HEK293T (cell line): Measurements from ENCODE around the gene NRL.
A peak's percentile ranks its signal among the peaks of the same experiment; 100 is the strongest.
"Not testable (repeated sequence)": the region's sequence is repeated elsewhere in the genome, so short reads cannot be mapped to it uniquely, and the experiment has no call there.

Experiments
- CTCF ChIA-PET: fragments of 350-600 bp; formaldehyde crosslinking; extraction: SDS; loops from one replicate; lab custom pipeline; 2021; ENCODE audit warnings: antibody characterized with exemption, inconsistent platforms; lab: Yijun Ruan, JAX
- POLR2A ChIA-PET: fragments of 350-600 bp; formaldehyde crosslinking; extraction: SDS; loops from one replicate; lab custom pipeline; 2020; ENCODE audit warnings: antibody characterized with exemption, inconsistent platforms; lab: Yijun Ruan, JAX
- DNase-seq: peaks from one replicate; pipeline ENCODE4 v3.0.0; 2012; ENCODE audit warnings: mixed read lengths; ENCODE audit errors: extremely low spot score
- BHLHE40 ChIP-seq: fragments of 450-650 bp; IDR thresholded peaks from 2 replicates; pipeline ENCODE4 v1.6.1; 2016; ENCODE audit warnings: mild to moderate bottlenecking, moderate library complexity, borderline replicate concordance
- CTBP1 ChIP-seq: fragments of 450-650 bp; IDR thresholded peaks from 2 replicates; pipeline ENCODE4 v1.6.1; 2016; ENCODE audit warnings: borderline replicate concordance
- FOXK2 ChIP-seq: fragments of 450-650 bp; IDR thresholded peaks from 2 replicates; pipeline ENCODE4 v1.6.1; 2016; ENCODE audit warnings: mild to moderate bottlenecking
- FOXM1 ChIP-seq: fragments of 450-650 bp; IDR thresholded peaks from 2 replicates; pipeline ENCODE4 v1.6.1; 2017; ENCODE audit warnings: mild to moderate bottlenecking, borderline replicate concordance
- HDGF ChIP-seq: fragments of 450-650 bp; IDR thresholded peaks from 2 replicates; pipeline ENCODE4 v1.6.1; 2017; ENCODE audit warnings: antibody characterized with exemption, borderline replicate concordance
- L3MBTL2 ChIP-seq: fragments of 450-650 bp; conservative IDR thresholded peaks from 2 replicates; pipeline ENCODE4 v1.6.1; 2016; ENCODE audit warnings: mild to moderate bottlenecking
- LEF1 ChIP-seq: fragments of 450-650 bp; IDR thresholded peaks from 2 replicates; pipeline ENCODE4 v1.6.1; 2017; ENCODE audit warnings: mild to moderate bottlenecking, borderline replicate concordance
- PKNOX1 ChIP-seq: fragments of 450-650 bp; IDR thresholded peaks from 2 replicates; pipeline ENCODE4 v1.6.1; 2016
- SP1 ChIP-seq: fragments of 450-650 bp; IDR thresholded peaks from 2 replicates; pipeline ENCODE4 v1.6.1; 2017
- SUZ12 ChIP-seq: fragments of 450-650 bp; IDR thresholded peaks from 2 replicates; pipeline ENCODE4 v1.6.1; 2016; ENCODE audit warnings: mild to moderate bottlenecking
- TARDBP ChIP-seq: fragments of 450-650 bp; IDR thresholded peaks from 2 replicates; pipeline ENCODE4 v1.6.1; 2016
- ZNF384 ChIP-seq: fragments of 450-650 bp; IDR thresholded peaks from 2 replicates; pipeline ENCODE4 v1.6.1; 2016

NRL gene

GRCh38 chr14:24036169-24036962 is 78.4 kb downstream of the NRL start:
- peak; percentile 71 for DNase-seq
- ChIA-PET CTCF (interaction anchor here (0.8 to 1.1 kb wide), 2 partner anchors 22 to 72 kb away, joined by 3 read pairs; no protein-coding TSS in a partner anchor), POLR2A (interaction anchor here (0.6 to 1.0 kb wide), 3 partner anchors 15 to 78 kb away, joined by 3 to 5 read pairs (median 3); partner anchors contain the start of genes CARMIL3, DCAF11 and NRL)
- no peak for TF ChIP-seq CTBP1
- no peak for TF ChIP-seq PKNOX1
- TF ChIP-seq FOXM1, result no peak
- no peak for TF ChIP-seq FOXK2
- peak; percentile 85 for TF ChIP-seq L3MBTL2

- ChIA-PET CTCF (interaction anchor here (0.8 to 1.1 kb wide), 2 partner anchors 23 to 73 kb away, joined by 3 read pairs; no protein-coding TSS in a partner anchor), POLR2A (interaction anchor here (0.6 to 1.0 kb wide), 3 partner anchors 16 to 79 kb away, joined by 3 to 5 read pairs (median 3); partner anchors contain the start of genes CARMIL3, DCAF11 and NRL)
- DNase-seq, result not testable (repeated sequence)
Observed at GRCh38 chr14:24035769-24036168, 79.0 kb downstream of the NRL start.

- TF ChIP-seq SP1, result no peak
- TF ChIP-seq PKNOX1, result no peak
- no peak for TF ChIP-seq ZNF384
- TF ChIP-seq LEF1, result no peak
- no peak for TF ChIP-seq L3MBTL2
- no peak for TF ChIP-seq HDGF
- TF ChIP-seq FOXK2, result no peak
- TF ChIP-seq TARDBP, result no peak
- TF ChIP-seq CTBP1, result no peak
- TF ChIP-seq BHLHE40, result no peak
- no peak for TF ChIP-seq FOXM1
- no peak for TF ChIP-seq SUZ12
- ChIA-PET CTCF (interaction anchor here (1.3 kb wide), 1 partner anchor 17 kb away, joined by 4 read pairs; no protein-coding TSS in a partner anchor), POLR2A (no interaction called here)
- no peak for DNase-seq
Observed at GRCh38 chr14:24032727-24033418, 81.9 kb downstream of the NRL start.

GRCh38 chr14:24031331-24031730 is 83.4 kb downstream of the NRL start:
- CTCF ChIA-PET, POLR2A ChIA-PET, DNase-seq: not testable (repeated sequence)

GRCh38 chr14:24029687-24030086 is 85.1 kb downstream of the NRL start:
- DNase-seq, POLR2A ChIA-PET, CTCF ChIA-PET: not testable (repeated sequence)
